Activated naive CD4-positive, alpha-beta T cell treated with anti-CD3 and anti-CD28 coated beads, Interleukin-2, amount 50 U/mL, for 16 hours (primary cell): ENCODE measurements around the gene KCNMA1.

ENCODE experiments used
- DNase-seq: peaks from one replicate; pipeline ENCODE4 v3.0.0-alpha.2; 2020

The KCNMA1 gene

GRCh38 chr10:77164616-77165311 is 472.8 kb downstream of the KCNMA1 start:
- no peak for DNase-seq

- no peak for DNase-seq
Observed at GRCh38 chr10:77163670-77164348, 473.8 kb downstream of the KCNMA1 start.

- no peak for DNase-seq
Observed at GRCh38 chr10:77162697-77163096, 474.9 kb downstream of the KCNMA1 start.

DNA sequence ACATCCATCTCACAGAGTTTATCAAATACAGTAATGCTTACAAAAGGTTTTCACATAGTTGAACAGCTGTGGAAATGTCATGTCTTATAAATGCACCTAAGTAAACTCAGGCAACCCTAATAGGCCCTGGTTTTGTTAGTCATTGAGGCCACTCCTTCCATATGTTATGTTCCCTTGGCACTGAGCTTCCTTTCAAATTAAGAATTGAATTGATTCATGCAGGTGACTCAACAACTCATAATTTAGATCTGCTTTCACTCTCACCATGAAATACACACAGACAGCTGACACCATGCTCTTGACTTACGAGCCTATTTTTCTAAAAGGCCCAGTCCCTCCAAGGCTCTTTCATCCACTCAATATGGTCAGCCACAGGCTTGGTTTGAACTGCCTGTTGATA is 476.9 kb downstream of the KCNMA1 start:
- DNase-seq: no peak

GRCh38 chr10:77159538-77160110 is 478.0 kb downstream of the KCNMA1 start:
- no peak for DNase-seq

- DNase-seq: no peak
Observed at GRCh38 chr10:77158666-77159065, 478.9 kb downstream of the KCNMA1 start.

DNA sequence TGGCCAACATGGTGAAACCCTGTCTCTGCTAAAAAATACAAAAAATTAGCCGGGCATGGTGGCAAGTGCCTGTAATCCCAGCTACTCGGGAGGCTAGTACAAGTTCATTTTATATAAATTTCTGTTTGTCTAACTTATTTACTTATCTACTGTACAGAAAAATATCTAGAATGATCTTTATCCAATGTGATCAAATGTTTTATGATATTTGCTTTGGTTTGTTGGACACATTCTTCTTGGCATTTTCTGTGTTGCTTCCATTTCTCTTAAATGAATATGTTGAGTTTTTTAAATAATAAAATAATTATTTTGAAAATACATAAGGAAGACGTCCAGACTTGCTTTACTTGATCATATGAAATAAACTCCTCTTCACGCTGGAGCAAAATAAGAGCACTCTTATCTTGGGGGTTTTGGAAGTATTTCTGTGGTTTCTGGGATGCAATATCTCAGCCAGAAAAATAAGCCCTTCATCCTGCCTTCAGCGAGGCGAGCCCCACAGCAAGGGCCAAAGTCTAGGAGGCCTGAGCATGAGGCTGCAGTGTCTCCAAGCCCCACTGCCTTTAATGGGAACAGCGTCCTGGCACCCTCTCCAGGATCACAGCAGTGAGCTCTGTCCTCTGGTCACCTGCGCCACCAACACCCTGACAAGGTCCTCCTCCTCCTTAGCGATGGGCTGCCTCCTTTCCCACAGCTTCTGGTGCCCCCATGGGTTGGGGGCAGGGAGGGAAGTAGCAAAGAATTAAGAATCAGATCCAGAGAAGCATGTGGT is 480.2 kb downstream of the KCNMA1 start:
- DNase-seq: no peak

GRCh38 chr10:77156406-77156879 is 481.2 kb downstream of the KCNMA1 start:
- no peak for DNase-seq

DNA sequence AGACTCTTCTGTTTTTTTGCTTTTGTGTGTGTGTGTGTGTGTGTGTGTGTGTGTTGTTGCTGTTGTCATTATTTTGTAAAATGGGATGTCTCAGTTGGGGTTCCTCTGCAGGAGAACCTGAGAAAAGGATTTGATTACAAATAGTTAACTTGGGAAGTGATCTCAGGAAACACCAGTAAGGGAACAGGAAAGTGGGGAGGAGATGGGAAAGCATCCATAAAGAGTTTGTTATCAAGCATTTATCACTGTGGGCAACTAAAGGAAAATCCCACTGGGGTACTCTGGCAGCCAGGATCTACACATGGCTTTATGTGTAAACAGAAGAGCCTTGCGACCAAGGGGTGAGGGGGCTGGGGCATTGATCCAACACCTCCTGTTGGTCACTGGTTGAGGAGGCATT is 485.4 kb downstream of the KCNMA1 start:
- no peak for DNase-seq

DNA sequence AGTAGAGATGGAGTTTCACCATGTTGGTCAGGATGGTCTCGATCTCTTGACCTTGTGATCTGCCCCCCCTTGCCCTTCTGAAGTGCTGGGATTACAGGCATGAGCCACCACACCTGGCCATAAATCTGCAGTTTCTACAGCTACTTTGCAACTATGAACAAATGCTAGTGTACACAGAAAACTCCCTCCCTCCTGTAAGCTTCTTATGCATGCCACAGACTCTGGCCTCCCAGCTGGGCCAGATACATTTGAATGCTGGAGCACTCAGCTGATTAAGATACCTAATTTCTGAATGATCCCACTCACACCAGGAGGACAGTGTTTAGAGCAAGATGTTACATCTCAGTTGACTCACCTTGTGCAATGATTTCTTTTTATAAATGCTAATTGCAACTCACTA is 486.2 kb downstream of the KCNMA1 start:
- no peak for DNase-seq

DNA sequence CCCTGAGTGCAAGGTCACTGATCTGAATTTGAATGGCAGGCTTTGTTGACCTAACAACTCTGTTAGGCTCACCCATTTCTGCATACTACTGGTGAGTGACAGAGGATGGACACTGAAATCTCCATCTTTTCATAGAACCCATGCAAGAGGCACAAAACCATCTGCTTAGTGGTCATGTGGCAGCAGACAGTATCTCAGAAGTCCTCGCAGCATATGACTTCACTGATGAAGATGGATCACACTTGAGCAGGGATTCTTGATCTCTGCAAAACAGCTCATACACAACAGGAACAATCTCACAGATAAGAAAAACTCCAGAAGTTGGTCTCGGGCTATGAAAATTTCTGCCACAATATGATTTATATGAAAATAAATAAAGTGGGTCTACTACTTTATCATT is 487.9 kb downstream of the KCNMA1 start:
- DNase-seq: no peak

GRCh38 chr10:77149001-77149400 is 488.6 kb downstream of the KCNMA1 start:
- no peak for DNase-seq

DNA sequence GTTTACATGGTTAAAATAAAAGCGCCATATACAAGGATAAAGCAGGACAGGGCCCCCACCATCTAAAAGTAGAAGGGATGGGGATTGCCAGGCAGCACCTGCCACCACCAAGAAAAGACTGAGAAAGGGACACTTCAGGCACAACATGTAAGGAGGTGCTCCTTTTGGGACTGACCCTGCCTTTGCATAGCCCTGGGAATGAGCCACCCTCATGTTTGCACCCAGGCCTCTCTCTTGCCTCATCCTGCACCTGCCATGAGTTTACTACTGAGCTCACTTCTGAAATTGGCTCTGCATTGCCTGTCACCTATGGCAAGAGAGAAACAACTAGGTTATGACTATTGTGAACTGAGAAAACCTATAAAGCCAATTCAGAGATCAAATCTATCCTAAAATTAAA is 489.7 kb downstream of the KCNMA1 start:
- no peak for DNase-seq

DNA sequence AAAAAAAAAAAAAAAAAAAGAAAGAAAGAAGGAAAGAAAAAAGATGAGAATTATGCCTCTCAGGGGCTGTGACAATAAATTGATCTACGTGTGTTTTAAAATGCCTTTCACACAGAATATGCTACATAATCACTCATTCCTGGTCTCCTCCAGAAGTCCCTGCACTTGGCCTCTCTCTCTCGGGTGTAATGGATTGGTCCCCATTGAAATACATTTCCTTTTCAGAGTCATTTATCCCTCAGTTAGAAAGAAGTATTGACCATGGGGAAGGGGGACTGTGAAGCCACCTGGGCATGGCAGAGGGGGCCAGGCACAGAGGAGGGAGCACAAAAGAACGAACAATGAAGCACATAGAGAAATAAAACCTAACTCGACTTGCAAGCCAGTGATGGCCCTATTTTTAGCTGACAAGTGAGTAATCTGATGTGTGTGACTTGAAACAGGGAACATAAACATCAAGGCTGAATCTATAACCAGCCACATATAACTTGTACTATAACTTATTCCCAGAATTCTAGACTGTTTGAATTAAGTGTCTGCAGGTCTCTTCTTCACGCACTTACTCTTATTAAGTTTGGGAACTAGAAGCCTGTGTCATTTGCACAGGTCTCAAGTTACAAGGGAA is 490.8 kb downstream of the KCNMA1 start:
- DNase-seq: no peak

DNA sequence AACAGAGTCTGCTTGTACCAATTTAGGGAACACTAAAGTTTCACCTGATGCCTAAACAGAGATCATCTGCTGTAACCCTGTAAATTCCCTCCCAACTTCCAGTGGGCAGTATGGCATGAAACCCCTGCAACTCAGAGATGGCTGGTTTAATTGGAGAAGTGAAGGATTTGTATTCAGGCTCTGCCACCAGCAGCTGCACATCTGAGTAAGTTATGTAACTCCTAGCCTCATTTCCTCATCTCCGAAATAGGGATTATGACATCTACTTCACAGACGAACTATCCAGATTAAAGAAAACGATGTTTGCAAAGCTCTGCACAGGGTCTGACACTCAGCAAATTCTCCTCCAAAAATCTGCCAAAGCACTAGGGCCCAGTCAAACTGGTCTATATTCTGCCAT is 493.0 kb downstream of the KCNMA1 start:
- DNase-seq: no peak

DNA sequence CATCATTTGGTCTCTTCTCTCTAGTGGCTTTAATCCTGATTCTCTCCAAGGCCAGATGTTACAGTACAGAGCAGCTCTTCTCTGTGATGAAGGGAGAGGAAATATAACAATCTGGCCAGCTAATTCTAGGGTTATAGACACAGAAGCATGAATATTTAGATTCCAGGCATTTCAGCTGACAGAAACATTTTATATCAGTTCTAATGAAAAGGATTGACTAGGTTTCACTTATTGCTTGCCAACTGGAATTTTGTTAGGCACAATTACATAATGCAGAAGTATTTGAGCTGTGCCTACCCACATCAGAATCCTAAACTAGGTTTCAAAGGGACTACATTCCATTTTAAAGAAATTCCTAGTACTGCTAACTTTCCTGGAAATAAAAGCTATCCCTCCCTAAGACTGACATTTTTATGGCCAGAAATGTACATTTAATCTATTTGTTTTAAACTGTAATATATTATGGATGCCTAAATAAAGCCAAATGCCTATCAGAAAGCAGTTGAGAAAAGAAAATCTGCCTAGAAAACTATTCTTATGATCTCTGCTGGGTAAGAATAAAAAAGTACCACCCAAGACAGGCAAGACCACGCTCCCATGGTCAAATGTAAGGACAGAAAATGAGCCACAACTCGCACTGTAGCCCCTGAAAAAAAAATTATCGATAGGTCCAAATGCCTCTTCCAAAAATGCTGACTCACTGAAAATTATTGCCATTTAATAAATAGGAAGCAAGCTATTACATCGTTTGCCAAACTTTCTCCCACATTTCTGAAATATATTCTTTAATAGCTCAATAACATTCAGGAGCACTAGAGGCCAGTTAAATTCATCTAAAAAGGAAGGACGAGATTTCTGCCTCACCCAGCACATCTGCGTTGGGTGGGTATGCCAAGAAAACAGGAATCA is 498.1 kb downstream of the KCNMA1 start:
- no peak for DNase-seq

- DNase-seq: no peak
Observed at GRCh38 chr10:77138541-77138940, 499.1 kb downstream of the KCNMA1 start.

- no peak for DNase-seq
Observed at GRCh38 chr10:77135555-77135954, 502.1 kb downstream of the KCNMA1 start.

GRCh38 chr10:77131214-77131613 is 506.4 kb downstream of the KCNMA1 start:
- DNase-seq: no peak

DNA sequence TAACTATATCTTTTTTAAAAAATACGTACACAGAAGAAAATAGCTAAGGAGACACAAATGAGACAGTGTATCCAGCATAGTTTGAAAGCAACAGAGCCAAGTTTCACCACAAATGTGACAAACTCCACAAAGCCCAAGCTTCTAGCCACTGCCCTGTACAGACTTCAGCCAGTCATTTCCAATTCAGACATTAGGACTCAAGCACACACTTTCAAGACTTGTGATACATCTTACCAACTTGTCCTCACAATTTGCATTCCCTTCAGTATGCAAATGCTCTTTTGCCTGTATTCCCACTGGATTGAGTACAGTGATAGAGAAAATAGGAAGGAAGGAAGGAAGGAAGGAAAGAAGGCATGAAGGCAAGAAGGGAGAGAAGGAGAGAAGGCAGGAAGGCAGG is 510.4 kb downstream of the KCNMA1 start:
- no peak for DNase-seq

DNA sequence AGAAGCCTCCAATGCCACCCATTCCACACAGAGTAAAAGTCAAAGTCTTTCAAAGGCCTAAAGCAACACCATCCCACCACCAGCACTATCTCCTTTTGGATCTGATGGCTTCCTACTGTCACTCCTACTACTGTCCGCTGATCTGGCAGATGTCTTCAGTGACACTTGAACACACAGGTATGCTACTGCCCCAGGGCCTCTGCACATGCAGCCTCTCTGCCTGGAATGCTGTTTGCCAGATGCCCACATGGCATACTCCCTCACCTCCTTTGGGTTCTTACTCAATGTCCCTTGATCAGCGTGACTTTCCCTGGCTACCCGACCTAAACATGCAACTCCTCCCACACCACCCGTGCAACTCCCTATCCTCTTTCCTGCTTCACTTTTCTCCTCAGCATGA is 512.4 kb downstream of the KCNMA1 start:
- DNase-seq: no peak

DNA sequence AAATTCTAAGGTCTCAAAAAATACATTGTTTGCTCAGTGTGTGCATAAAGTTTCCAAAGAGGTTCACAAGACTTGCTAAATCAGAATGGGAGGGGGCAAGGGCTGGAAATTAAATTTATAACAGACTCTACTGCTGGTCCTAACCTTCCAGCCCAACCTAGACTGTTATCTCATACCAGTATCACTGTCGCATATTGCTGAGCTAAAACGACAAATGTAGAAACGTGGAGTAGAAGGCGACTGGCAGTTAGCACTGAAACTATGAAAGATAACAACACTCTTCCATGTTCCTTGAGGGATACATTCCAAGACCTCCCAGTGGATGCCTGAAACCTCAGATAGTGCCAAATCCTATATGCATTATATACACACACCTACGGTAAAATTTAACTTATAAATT is 514.3 kb downstream of the KCNMA1 start:
- DNase-seq: no peak
